Dedifferentiated amniotic fluid mesenchymal stem cell (primary cell): Measurements from ENCODE around the gene PCNX2.

Source experiments
- DNase-seq: peaks from one replicate; pipeline ENCODE4 v3.0.0-alpha.2; 2016; ENCODE audit errors: extremely low spot score

The PCNX2 gene

GRCh38 chr1:233063462-233063861 is 232.1 kb downstream of the PCNX2 start:
- DNase-seq, result no peak

- no peak for DNase-seq
These were observed 234.3 kb downstream of the PCNX2 start for GRCh38 chr1:233061265-233061664.

GRCh38 chr1:233060461-233060994 is 235.0 kb downstream of the PCNX2 start:
- no peak for DNase-seq

GRCh38 chr1:233057836-233058235 is 237.7 kb downstream of the PCNX2 start:
- DNase-seq, result no peak

GRCh38 chr1:233055879-233056641 is 239.5 kb downstream of the PCNX2 start:
- no peak for DNase-seq

GRCh38 chr1:233045588-233045987 is 249.9 kb downstream of the PCNX2 start:
- no peak for DNase-seq

- no peak for DNase-seq
These were observed 252.7 kb downstream of the PCNX2 start for GRCh38 chr1:233042834-233043233.

GRCh38 chr1:233040494-233040893 is 255.0 kb downstream of the PCNX2 start:
- DNase-seq, result no peak

GRCh38 chr1:233038581-233038980 is 256.9 kb downstream of the PCNX2 start:
- DNase-seq, result no peak

- DNase-seq, result no peak
These were observed 257.7 kb downstream of the PCNX2 start for GRCh38 chr1:233037843-233038242.

- DNase-seq, result no peak
These were observed 260.7 kb downstream of the PCNX2 start for GRCh38 chr1:233034836-233035235.

GRCh38 chr1:233033361-233033760 is 262.2 kb downstream of the PCNX2 start:
- no peak for DNase-seq

GRCh38 chr1:233032916-233033315 is 262.6 kb downstream of the PCNX2 start:
- DNase-seq, result no peak

- DNase-seq, result no peak
These were observed 264.0 kb downstream of the PCNX2 start for GRCh38 chr1:233031521-233031920.

GRCh38 chr1:233027046-233027445 is 268.5 kb downstream of the PCNX2 start:
- DNase-seq, result no peak

- no peak for DNase-seq
These were observed 270.0 kb downstream of the PCNX2 start for GRCh38 chr1:233025567-233025966.

- no peak for DNase-seq
These were observed 270.4 kb downstream of the PCNX2 start for GRCh38 chr1:233025157-233025556.

- DNase-seq, result no peak
These were observed 271.3 kb downstream of the PCNX2 start for GRCh38 chr1:233024199-233024598.

GRCh38 chr1:233022246-233022645 is 273.3 kb downstream of the PCNX2 start:
- DNase-seq, result no peak

GRCh38 chr1:233020426-233020825 is 275.1 kb downstream of the PCNX2 start:
- DNase-seq, result no peak

GRCh38 chr1:233019778-233020325 is 275.7 kb downstream of the PCNX2 start:
- DNase-seq, result no peak

- DNase-seq, result no peak
These were observed 276.4 kb downstream of the PCNX2 start for GRCh38 chr1:233019083-233019482.

GRCh38 chr1:233016798-233017197 is 278.7 kb downstream of the PCNX2 start:
- DNase-seq, result no peak
